HG03432 (cell line): ENCODE results near the gene CC2D2B.
A peak's percentile ranks its signal among the peaks of the same experiment; 100 is the strongest.
"Not testable (repeated sequence)": the region's sequence is repeated elsewhere in the genome, so short reads cannot be mapped to it uniquely, and the experiment has no call there.

ENCODE experiments used
- ATAC-seq: cut with Tn5 transposase; IDR thresholded peaks from one replicate; pipeline ENCODE4 v1.9.1; 2021; ENCODE audit warnings: mild to moderate bottlenecking, moderate library complexity; ENCODE audit not compliant: unreplicated experiment

Gene CC2D2B

GRCh38 chr10:95905897-95906580 lies 1.7 kb upstream of the CC2D2B start:
- not testable (repeated sequence) for ATAC-seq

- ATAC-seq: peak; percentile 38
Measured at GRCh38 chr10:95906677-95907455, 909 bp upstream of the CC2D2B start.

GRCh38 chr10:95908450-95908849 lies 675 bp downstream of the CC2D2B start:
- ATAC-seq: no peak

GRCh38 chr10:95909561-95909960 lies 1.8 kb downstream of the CC2D2B start:
- no peak for ATAC-seq

GRCh38 chr10:95916039-95916438 lies 8.3 kb downstream of the CC2D2B start:
- ATAC-seq: not testable (repeated sequence)

- ATAC-seq: no peak
Measured at GRCh38 chr10:95920798-95921426, 13.1 kb downstream of the CC2D2B start.

GRCh38 chr10:95925033-95925432 lies 17.3 kb downstream of the CC2D2B start:
- no peak for ATAC-seq

- no peak for ATAC-seq
Measured at GRCh38 chr10:95935429-95935828, 27.7 kb downstream of the CC2D2B start.

GRCh38 chr10:95941115-95941514 lies 33.3 kb downstream of the CC2D2B start:
- no peak for ATAC-seq

GRCh38 chr10:95963202-95963990 lies 55.6 kb downstream of the CC2D2B start:
- peak; percentile 67 for ATAC-seq

GRCh38 chr10:95963991-95964389 lies 56.2 kb downstream of the CC2D2B start:
- peak; percentile 25 for ATAC-seq

GRCh38 chr10:95964756-95965155 lies 57.0 kb downstream of the CC2D2B start:
- no peak for ATAC-seq

GRCh38 chr10:95976362-95977229 lies 68.8 kb downstream of the CC2D2B start:
- no peak for ATAC-seq

GRCh38 chr10:95982200-95982599 lies 74.4 kb downstream of the CC2D2B start:
- no peak for ATAC-seq

- ATAC-seq: peak; percentile 98
Measured at GRCh38 chr10:95987685-95988426, 80.1 kb downstream of the CC2D2B start.

- peak; percentile 36 for ATAC-seq
Measured at GRCh38 chr10:95988702-95989101, 80.9 kb downstream of the CC2D2B start.

- not testable (repeated sequence) for ATAC-seq
Measured at GRCh38 chr10:95994376-95994775, 86.6 kb downstream of the CC2D2B start.

GRCh38 chr10:95998255-95998784 lies 90.5 kb downstream of the CC2D2B start:
- ATAC-seq: no peak

- ATAC-seq: no peak
Measured at GRCh38 chr10:96013956-96014355, 106.2 kb downstream of the CC2D2B start.
